NCI-H1417 treated with DMSO at 0.1 percent for 48 hours (cell line): ENCODE measurements around the gene ZACN.
"Not testable (repeated sequence)": the region's sequence is repeated elsewhere in the genome, so short reads cannot be mapped to it uniquely, and the experiment has no call there.

Experiments used
- DNase-seq: peaks from one replicate; lab custom pipeline; 2025; lab: John Stamatoyannopoulos, UW

ZACN gene

DNA sequence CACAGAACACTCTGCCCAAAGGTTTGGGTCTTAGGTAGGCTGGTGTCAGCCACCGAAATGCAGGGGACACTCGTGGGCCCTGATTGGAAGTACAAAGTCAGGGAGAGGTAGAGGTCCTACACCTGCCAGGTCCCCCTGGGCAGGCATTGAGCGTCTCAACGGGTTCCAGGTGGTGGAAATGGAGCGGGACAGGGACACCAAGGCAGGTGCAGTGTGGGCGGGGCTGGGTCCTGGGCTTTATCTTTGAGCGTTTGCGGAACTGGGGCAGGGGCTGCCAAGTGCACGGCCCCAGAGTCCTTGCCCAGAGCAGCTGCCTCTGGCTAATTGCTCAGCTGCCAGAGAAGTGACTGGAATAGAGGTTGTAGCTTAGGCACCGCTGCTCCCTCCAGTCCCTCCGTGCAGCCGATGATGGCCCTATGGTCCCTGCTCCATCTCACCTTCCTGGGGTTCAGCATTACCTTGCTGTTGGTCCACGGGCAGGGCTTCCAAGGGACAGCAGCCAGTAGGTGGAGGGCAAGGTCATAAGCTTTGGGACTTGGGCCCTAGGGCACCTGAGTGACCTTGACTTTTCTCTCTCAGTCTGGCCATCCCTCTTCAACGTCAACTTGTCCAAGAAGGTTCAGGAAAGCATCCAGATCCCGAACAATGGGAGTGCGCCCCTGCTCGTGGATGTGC, at the start of gene ZACN:
ZACN (plus strand) TSS at position 323 of the 675 bp plus-strand sequence; CDS start at position 406, 83 bp downstream.
- no peak for DNase-seq

DNA sequence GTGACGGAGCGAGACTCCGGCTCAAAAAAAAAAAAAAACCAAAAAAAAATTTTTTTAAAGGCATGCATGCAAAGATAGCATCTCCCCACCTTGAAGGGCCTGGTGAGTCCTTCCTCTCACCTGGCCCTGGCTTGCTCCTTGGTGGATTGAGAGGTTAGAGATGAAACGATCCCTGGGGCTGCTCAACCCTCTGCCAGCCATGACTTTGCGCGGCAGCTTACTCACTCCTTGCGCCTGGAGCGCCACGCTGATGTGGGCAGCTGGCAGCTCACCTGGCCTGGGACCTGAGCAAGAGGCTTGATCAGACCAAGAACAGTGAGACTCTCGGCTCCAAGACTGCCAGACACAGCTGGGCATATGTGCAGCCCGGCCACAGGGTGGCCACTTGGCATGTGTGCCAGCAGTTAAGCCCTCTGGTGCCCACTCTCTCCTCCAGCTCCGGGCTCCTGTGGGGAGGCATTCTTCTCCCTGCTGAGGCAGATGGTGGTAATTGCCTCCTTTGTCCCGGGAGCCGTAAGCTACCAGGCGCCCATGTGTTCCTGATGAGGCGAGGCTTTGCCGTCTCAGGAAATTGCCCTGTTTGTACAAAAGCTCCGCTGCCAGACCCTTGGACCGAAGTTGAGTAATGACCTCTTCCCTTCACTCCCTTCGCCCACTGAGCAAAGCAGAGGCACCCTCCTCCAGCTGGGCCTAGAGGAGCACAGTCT, 46.8 kb upstream of the ZACN start:
- DNase-seq, result peak; percentile 8

- DNase-seq, result no peak
Observed at GRCh38 chr17:76032780-76033108, 46.2 kb upstream of the ZACN start.

DNA sequence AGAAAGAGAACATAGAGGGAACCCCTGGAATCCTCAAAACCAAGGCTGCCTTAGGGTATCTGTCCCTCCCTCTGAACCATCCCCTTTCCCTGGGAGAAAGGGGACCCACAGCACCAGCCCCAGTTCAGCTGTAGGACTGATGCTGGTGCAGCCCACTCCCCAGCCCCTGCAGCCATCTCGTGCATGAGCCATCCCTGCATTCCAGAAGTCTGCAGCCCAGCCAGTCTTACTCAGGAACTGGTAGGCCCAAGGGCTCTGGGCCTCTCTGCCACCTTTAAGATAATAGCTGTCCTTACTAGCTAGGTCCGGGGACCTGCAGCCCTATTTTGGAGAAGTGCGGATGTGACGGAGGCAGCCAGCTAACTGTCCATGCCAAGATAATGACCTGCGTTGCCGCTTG, 45.8 kb upstream of the ZACN start:
- no peak for DNase-seq

GRCh38 chr17:76034428-76035350, 44.3 kb upstream of the ZACN start:
- no peak for DNase-seq

GRCh38 chr17:76036497-76037261, 42.3 kb upstream of the ZACN start:
- no peak for DNase-seq

DNA sequence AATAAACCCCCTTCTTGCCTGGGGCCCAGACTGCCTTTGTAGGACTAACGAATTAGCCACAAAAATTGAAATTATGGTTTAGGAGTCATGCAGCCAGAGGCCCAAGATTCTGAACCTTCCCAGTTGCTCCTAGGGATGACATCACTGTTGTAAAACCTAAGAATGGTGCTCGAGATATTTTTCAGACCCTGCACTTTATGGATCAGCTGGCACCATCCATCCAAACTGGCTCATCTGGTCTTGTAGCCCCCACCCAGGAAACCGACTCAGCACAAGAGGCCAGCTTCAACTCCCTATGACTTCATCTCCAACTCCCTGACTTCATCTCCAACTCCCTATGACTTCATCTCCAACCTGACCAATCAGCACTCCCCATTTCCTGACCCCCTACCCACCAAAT, 40.9 kb upstream of the ZACN start:
- DNase-seq, result no peak

- no peak for DNase-seq
Observed at GRCh38 chr17:76039121-76039520, 39.9 kb upstream of the ZACN start.

DNA sequence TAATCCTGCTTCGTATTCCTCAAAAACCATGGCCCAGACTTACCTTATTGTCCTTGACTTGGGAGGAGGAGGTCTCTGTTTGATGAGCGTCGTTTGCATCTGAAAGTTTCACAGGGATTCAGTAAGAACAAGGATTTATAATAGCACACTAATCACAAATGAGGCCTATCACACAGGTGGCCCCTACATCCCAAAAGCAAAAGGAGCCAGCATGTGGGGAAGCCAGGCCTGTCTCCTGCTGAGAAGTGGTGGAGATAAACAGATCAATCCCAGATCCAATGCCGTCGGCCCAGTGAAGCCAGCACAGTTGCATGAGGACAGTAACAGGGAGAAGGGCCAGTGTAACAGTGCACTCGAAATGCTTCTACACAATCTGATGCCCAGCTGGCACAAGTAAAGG, 38.6 kb upstream of the ZACN start:
- no peak for DNase-seq

DNA sequence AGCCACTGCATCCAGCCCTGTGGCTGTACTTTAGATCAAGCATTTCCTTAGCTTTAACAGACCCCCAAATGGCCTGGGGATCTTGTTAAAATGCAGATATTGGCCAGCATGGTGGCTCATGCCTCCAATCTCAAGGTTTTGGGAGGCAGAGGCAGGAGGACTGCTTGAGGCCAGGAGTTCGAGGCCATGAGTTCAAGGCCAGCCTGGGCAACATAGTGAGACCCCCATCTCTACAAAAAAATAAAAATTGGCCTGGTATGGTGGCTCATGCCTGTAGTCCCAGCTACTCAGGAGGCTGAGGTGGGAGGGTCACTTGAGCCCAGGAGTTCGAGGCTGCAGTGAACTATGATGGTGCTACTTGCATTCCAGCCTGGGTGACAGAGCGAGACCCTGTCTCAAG, 36.1 kb upstream of the ZACN start:
- DNase-seq, result not testable (repeated sequence)

DNA sequence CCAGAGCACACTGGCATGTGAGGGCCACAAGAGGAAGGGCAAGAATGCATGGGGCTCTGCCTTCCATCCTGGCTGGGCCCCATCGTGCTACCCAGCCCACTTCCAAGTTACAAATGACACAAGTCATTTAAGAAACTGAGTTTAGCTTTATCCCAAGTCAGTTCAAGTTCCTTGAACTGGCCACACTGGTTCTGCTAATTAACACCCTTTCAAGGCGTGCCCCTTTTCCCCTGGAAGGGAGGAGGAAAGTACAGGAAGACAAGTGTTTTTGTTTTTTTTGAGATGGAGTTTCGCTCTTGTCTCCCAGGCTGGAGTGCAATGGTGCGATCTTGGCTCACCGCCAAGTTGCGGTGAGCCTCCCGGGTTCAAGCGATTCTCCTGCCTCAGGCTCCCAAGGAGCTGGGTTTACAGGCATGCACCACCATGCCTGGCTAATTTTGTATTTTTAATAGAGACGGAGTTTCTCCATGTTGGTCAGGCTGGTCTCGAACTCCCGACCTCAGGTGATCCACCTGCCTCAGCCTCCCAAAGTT, 34.4 kb upstream of the ZACN start:
- DNase-seq, result not testable (repeated sequence)

DNA sequence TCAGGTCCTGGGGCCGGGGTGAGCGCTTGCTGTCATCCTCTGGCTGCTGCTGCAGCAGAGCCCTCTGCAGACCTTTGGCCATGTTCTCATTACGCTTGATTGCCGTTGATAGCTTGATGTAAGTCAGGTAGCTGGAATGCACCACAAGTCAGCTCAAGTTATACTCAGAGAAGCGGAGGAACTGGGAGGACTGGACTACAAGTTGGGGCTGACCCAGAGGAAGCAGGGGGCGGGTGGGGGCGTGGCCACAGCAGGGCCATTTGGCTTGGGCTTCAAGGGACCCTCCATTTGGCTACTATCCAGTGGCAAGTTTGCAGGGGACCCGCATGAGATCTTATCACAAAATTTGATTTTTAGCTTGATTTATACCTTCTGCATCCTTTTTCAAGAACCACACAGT, 32.9 kb upstream of the ZACN start:
- no peak for DNase-seq

GRCh38 chr17:76048025-76048605, 30.9 kb upstream of the ZACN start:
- DNase-seq, result no peak

- DNase-seq, result no peak
Observed at GRCh38 chr17:76048711-76049110, 30.3 kb upstream of the ZACN start.

GRCh38 chr17:76049239-76049638, 29.7 kb upstream of the ZACN start:
- no peak for DNase-seq

DNA sequence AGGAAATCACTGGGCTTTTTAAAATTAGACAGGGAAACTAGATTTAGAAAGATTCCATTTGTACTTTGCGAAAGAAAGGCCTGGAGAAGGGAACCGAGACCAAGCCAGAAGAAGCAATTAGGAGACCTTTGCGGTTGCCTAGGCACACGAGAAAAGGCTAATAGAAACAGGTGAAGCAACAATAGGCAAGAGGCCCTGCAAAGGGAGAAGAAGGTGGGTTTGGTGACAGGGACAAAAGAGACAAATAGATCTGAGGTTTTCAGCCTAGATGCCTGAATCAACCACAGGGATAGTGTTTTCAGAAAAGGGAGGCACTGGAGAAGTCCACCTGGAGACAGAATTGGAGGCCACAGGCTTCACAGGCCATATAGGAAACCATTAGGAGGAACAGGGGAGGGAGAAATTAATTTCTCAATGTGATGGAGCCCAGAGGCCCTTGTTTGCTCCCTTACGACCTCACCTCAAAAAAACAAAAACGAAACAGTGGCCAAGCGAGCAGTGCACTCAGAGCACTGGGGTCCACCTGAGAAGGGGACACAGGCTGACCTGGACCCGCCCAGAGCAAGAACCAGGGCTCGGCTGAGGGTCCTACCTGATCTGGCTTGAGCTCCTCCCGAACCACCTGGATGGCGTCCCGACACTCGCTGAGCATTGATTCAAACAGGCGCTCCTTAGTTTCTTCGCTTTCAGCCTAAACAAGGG, 29.0 kb upstream of the ZACN start:
- DNase-seq, result no peak

DNA sequence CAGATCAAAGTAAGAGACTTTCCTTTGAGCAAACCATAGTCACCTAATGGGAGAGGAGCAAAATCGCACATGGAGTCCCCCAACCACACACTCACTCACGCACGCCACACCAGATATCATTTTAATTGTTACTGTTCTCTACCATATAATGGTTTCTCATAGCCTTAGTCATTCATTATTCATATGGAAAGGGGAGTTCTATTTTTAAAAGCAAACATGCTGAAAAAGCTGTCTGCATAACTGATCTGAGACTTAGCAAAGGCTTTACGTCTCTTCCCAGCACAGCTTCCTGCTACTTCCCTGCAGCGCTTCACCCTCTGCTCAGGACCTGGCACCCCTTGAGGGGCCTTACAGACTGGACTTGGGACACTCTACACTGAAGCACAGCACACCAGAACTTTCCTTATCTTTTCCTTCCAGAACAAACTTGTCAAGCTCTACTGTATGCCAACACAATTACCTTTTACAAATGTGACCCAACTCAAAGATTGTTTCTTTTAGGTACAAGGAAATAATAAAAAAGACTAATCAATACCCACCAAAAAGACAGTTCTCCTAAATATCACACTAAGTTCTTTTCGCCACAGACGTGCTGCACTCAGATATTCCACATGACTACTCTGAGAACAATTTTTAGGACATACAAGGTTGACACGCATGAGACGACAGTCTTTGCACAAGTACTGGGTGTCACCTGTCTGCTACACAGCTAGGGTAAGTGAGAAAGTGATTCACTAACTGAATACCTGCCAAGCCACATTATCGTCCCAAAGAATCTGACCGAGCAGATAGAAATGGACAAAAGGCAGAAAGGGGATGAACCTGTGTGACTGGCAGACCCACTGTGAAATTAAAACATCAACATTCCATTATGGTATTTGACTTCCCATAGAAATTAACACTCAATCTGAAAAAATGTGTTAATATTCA, 28.2 kb upstream of the ZACN start:
- no peak for DNase-seq

DNA sequence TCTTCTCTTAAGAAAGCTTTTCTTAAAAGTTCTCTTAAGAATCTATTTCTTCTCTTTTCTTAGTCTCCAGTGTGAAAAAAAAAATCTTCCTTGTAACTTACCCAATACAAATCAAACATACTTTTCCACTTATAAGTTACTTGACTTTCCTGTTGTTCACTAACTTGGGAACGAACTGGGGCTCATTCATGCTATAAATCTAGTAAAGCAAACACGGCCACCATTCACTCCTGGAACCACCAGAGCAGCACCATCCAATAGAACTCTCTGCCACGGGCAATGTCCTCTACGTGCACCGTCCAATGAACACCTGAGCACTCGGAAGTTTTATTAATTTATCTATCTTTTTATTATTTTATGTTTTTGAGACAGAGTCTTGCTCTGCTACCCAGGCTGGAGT, 27.4 kb upstream of the ZACN start:
- DNase-seq, result no peak

DNA sequence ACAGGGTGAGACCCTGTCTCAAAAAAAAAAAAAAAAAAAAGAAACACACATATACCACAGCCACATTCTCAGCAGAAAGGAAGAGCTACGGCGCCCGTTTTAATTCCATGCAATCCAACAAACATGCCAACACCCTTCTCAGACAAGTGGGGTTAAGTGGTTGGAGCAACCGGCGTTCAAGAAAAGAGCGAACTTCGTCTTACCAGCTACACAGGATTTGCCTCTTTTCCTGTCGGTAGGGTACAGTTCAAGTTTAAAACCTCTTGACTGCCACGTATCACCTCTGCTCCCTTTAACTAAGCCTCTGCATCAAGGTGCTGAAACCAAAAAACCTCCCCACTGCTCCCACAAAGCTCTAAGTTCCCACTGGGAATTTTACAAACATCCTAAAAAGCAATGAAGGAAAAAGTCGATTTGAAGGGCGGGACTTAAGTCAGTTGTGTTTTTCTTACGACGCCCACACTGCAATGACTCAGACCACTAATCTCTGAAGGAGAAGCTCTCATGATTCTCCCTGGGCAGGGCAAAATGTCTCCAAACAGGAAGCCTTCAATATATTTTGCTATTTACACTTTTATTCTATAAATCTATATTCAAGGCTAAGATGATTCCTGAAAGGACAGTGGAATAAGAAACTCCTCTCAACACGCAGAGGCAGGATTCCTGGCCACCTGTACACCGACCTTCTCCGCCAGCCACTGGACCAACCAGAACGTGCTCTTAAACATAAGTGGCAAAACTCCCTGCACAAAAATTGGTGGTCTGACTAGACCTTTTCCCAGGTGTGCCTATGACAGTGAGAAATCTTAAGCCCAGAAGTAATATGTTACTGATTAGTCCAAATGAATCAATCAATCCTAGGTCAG, 25.5 kb upstream of the ZACN start:
- DNase-seq, result no peak
